H1 (cell line): Measurements from ENCODE around the gene TM4SF20. TPM values are rescaled to one million over a fixed set of nuclear protein-coding genes. Genes with fewer than 3 reads are reported as not detected.

Experiments used
- CTCF ChIA-PET: fragments of 300-600 bp; sonication (Branson Sonifier 250); formaldehyde crosslinking; loops from one replicate; lab custom pipeline; 2021; ENCODE audit not compliant: partially characterized antibody; lab: Charles Lee
- POLR2A ChIA-PET: fragments of 300-600 bp; sonication (Branson Sonifier 250); formaldehyde crosslinking; loops from one replicate; lab custom pipeline; 2021; ENCODE audit warnings: inconsistent platforms; ENCODE audit not compliant: partially characterized antibody; lab: Charles Lee
- DNase-seq, 2 experiments: peaks; one replicate each; pipeline versions ENCODE4 v3.0.0 to v3.0.0-alpha.2; 2010 to 2022; ENCODE audit warnings: low spot score in 2 of 2, low read depth in 1 of 2, mixed read lengths in 1 of 2
- FAIRE-seq: peaks from 2 replicates; lab custom pipeline; 2011; peaks lifted over from hg19 to GRCh38; lab: Jason Lieb, UNC
- H2AFZ ChIP-seq: 2 replicates; pipeline ENCODE4 v1.8.1; 2012; ENCODE audit warnings: low read length, inconsistent platforms
- H2AK5ac ChIP-seq: 2 replicates; pipeline ENCODE4 v1.6.1; 2013; ENCODE audit warnings: low read depth, low read length
- H2BK120ac ChIP-seq: replicated peaks from 2 replicates; pipeline ENCODE3; 2013; ENCODE audit warnings: low read depth, low read length, inconsistent platforms
- H2BK12ac ChIP-seq: 2 replicates; pipeline ENCODE4 v1.6.1; 2013; ENCODE audit warnings: low read depth, low read length
- H2BK15ac ChIP-seq: 2 replicates; pipeline ENCODE4 v1.6.1; 2013; ENCODE audit warnings: low read length
- H2BK20ac ChIP-seq: 2 replicates; pipeline ENCODE4 v1.6.1; 2013; ENCODE audit warnings: low read length
- H2BK5ac ChIP-seq: 2 replicates; pipeline ENCODE4 v1.6.1; 2013; ENCODE audit warnings: low read depth, low read length
- H3K14ac ChIP-seq: 2 replicates; pipeline ENCODE4 v1.6.1; 2013; ENCODE audit warnings: inconsistent platforms; ENCODE audit not compliant: insufficient read length
- H3K18ac ChIP-seq: 2 replicates; pipeline ENCODE4 v1.6.1; 2013; ENCODE audit warnings: low read length; ENCODE audit errors: extremely low read depth
- H3K23ac ChIP-seq: 2 replicates; pipeline ENCODE4 v1.6.1; 2013; ENCODE audit warnings: inconsistent platforms; ENCODE audit not compliant: insufficient read length
- H3K23me2 ChIP-seq: 2 replicates; pipeline ENCODE4 v1.6.1; 2013; ENCODE audit warnings: low read depth, low read length
- H3K27ac ChIP-seq: 2 replicates; pipeline ENCODE4 v1.6.1; 2011; ENCODE audit warnings: low read depth, low read length, inconsistent platforms
- H3K27me3 ChIP-seq, 4 experiments: replicated peaks in 1 of 4; 1 replicate in 1 of 4; 2 replicates in 3 of 4; pipeline versions ENCODE4 v1.6.1 to v1.8.1; 2011 to 2013; ENCODE audit warnings: low read length in 3 of 4, mild to moderate bottlenecking in 3 of 4, inconsistent platforms in 2 of 4, mixed read lengths in 2 of 4, moderate library complexity in 1 of 4; ENCODE audit not compliant: control insufficient read depth in 3 of 4, insufficient read depth in 3 of 4; ENCODE audit errors: extremely low read depth in 1 of 4
- H3K36me3 ChIP-seq, 4 experiments: 2 replicates each; pipeline versions ENCODE4 v1.6.1 to v1.8.1; 2011 to 2013; ENCODE audit warnings: mild to moderate bottlenecking in 4 of 4, low read length in 3 of 4, moderate library complexity in 2 of 4, control low read depth in 1 of 4, inconsistent platforms in 1 of 4; ENCODE audit not compliant: insufficient read depth in 4 of 4, control insufficient read depth in 2 of 4
- H3K4ac ChIP-seq: replicated peaks from 2 replicates; pipeline ENCODE3; 2013; ENCODE audit warnings: low read length, low read depth, mixed read lengths, inconsistent platforms; ENCODE audit not compliant: insufficient read length
- H3K4me1 ChIP-seq, 4 experiments: replicated peaks in 1 of 4; 1 replicate in 1 of 4; 2 replicates in 3 of 4; pipeline versions ENCODE4 v1.6.1 to v1.8.1; 2011 to 2013; ENCODE audit warnings: low read length in 3 of 4, inconsistent platforms in 2 of 4, mixed read lengths in 1 of 4; ENCODE audit not compliant: insufficient read depth in 4 of 4, control insufficient read depth in 3 of 4
- H3K4me2 ChIP-seq, 2 experiments: 2 replicates each; pipeline versions ENCODE4 v1.6.1 to v1.8.1; 2011 to 2013; ENCODE audit warnings: low read depth in 2 of 2, low read length in 2 of 2, control low read depth in 1 of 2, inconsistent platforms in 1 of 2, mild to moderate bottlenecking in 1 of 2; ENCODE audit not compliant: insufficient read depth in 1 of 2
- H3K4me3 ChIP-seq, 4 experiments: fragments of 200-600, 300-600 bp in 1 of 4; sonication (generic), shearing (Covaris generic), sonication (Bioruptor Twin) in 1 of 4; 2 replicates each; pipeline versions ENCODE4 v1.5.1 to v1.8.1; 2011 to 2016; ENCODE audit warnings: low read length in 4 of 4, low read depth in 3 of 4, control low read depth in 2 of 4, inconsistent platforms in 2 of 4, mild to moderate bottlenecking in 2 of 4, mixed read lengths in 1 of 4, moderate library complexity in 1 of 4; ENCODE audit not compliant: insufficient read depth in 2 of 4; ENCODE audit errors: extremely low read depth in 1 of 4
- H3K56ac ChIP-seq: replicated peaks from 2 replicates; pipeline ENCODE3; 2013; ENCODE audit warnings: low read depth, mild to moderate bottlenecking, mixed read lengths, low read length, inconsistent platforms; ENCODE audit not compliant: insufficient read length
- H3K79me1 ChIP-seq: 2 replicates; pipeline ENCODE4 v1.6.1; 2013; ENCODE audit warnings: low read depth, low read length, control low read depth
- H3K79me2 ChIP-seq, 2 experiments: 2 replicates each; pipeline versions ENCODE4 v1.6.1 to v1.8.1; 2012 to 2013; ENCODE audit warnings: low read length in 2 of 2, mild to moderate bottlenecking in 2 of 2, inconsistent platforms in 1 of 2; ENCODE audit not compliant: insufficient read depth in 2 of 2, control insufficient read depth in 1 of 2
- H3K9ac ChIP-seq, 4 experiments: replicated peaks in 1 of 4; 1 replicate in 1 of 4; 2 replicates in 3 of 4; pipeline versions ENCODE4 v1.6.1 to v1.8.1; 2011 to 2013; ENCODE audit warnings: low read depth in 3 of 4, low read length in 3 of 4, control low read depth in 2 of 4, mild to moderate bottlenecking in 2 of 4, moderate library complexity in 2 of 4, inconsistent platforms in 1 of 4; ENCODE audit errors: extremely low read depth in 1 of 4
- H3K9me3 ChIP-seq, 2 experiments: 2 replicates each; pipeline versions ENCODE4 v1.6.1 to v1.8.1; 2012 to 2013; ENCODE audit warnings: mild to moderate bottlenecking in 2 of 2, moderate library complexity in 2 of 2, control low read depth in 1 of 2, inconsistent platforms in 1 of 2, low read depth in 1 of 2, low read length in 1 of 2, mixed read lengths in 1 of 2; ENCODE audit not compliant: insufficient read depth in 2 of 2
- H4K20me1 ChIP-seq, 2 experiments: replicated peaks in 1 of 2; 2 replicates each; pipeline versions ENCODE3 to v1.8.1; 2011 to 2013; ENCODE audit warnings: inconsistent platforms in 2 of 2, low read length in 2 of 2, mild to moderate bottlenecking in 1 of 2; ENCODE audit not compliant: insufficient read depth in 2 of 2, control insufficient read depth in 1 of 2
- H4K5ac ChIP-seq: 2 replicates; pipeline ENCODE4 v1.6.1; 2013; ENCODE audit warnings: low read length, low read depth, mixed read lengths, inconsistent platforms; ENCODE audit not compliant: insufficient read length
- H4K8ac ChIP-seq: 2 replicates; pipeline ENCODE4 v1.8.0; 2013; ENCODE audit warnings: mild to moderate bottlenecking, moderate library complexity, low read length, inconsistent platforms; ENCODE audit not compliant: insufficient read depth; ENCODE audit errors: extremely low read depth
- H4K91ac ChIP-seq: replicated peaks from 2 replicates; pipeline ENCODE3; 2013; ENCODE audit warnings: low read length, mixed read lengths, inconsistent platforms; ENCODE audit not compliant: insufficient read length
- PHF8 ChIP-seq: fragments of 200-600 bp; sonication (generic); conservative IDR thresholded peaks from 2 replicates; pipeline ENCODE4 v1.7.1; 2012; ENCODE audit warnings: low read depth, mild to moderate bottlenecking, inconsistent platforms, low read length, moderate library complexity
- RFX5 ChIP-seq: IDR thresholded peaks from 2 replicates; pipeline ENCODE4 v1.6.1; 2011; ENCODE audit warnings: low read depth, low read length, improper control_type of control experiment, borderline replicate concordance
- SP2 ChIP-seq: IDR thresholded peaks from 2 replicates; pipeline ENCODE4 v1.6.1; 2012; ENCODE audit warnings: mild to moderate bottlenecking, low read length, inconsistent platforms
- TCF12 ChIP-seq: IDR thresholded peaks from 2 replicates; pipeline ENCODE4 v1.6.1; 2011; ENCODE audit warnings: low read depth, mild to moderate bottlenecking, low read length
- WGBS, 2 experiments: shearing (Covaris generic) in 1 of 2; methylation state at CpG; one replicate each; pipeline versions ENCODE4 v1.1.6 to v1.1.7; 2013 to 2015; ENCODE audit warnings: low lambda C conversion rate in 2 of 2, mixed read lengths in 2 of 2, inconsistent platforms in 1 of 2, low coverage in 1 of 2, missing lambda C conversion rate in 1 of 2; ENCODE audit not compliant: insufficient replicate concordance in 2 of 2, insufficient coverage in 1 of 2, insufficient read length in 1 of 2; ENCODE audit errors: extremely low coverage in 1 of 2, missing lambda C conversion rate in 1 of 2; 5-methylcytosine and 5-hydroxymethylcytosine counted together
- polyA plus RNA-seq, 7 experiments: library from polyadenylated mRNA; depleted of rRNA in 3 of 7; stranded (reverse) in 5 of 7; unstranded in 2 of 7; fragments of >200 nt in 5 of 7; fragments of 200-250 nt in 2 of 7; gene quantifications; 1 replicate in 5 of 7; 2 replicates in 1 of 7; 4 replicates in 1 of 7; pipeline versions ENCODE4 v1.2.1 to v1.2.3, GENCODE V29; 2011 to 2013; ENCODE audit warnings: missing spikeins in 2 of 7, mixed read lengths in 2 of 7
- total RNA-seq: library from RNA; stranded (reverse); fragmentation: NEBNext Ultra II Directional; extraction: Animal tissue kit (Norgen Biotek cat#: 25700); gene quantifications from 2 replicates; pipeline ENCODE4 v1.2.1, GENCODE V29; 2021

Gene TM4SF20
- total and polyA plus RNA-seq, 2 of the 8 experiments (the other 6 are each of a cell fraction or from before 2014, with no cell fraction given) = not detected

- Histone ChIP-seq H4K8ac (no peak overlapping the region), H3K27me3 (no peaks in the 10 kb centered on the region), H3K27ac (no peak overlapping the region), H3K4me3 (no peak overlapping the region), H3K23ac (no peak overlapping the region), H2AFZ (no peak overlapping the region), H3K18ac (no peak overlapping the region), H2BK12ac (no peak overlapping the region), H3K79me1 (no peaks in the 10 kb centered on the region), H2AK5ac (no peak overlapping the region), H3K4ac (no peak overlapping the region), H2BK15ac (no peak overlapping the region), H3K56ac (no peak overlapping the region), H3K9ac (no peak overlapping the region), H3K79me2 (no peaks in the 10 kb centered on the region), H4K91ac (no peak overlapping the region), H3K4me1 (no peaks in the 10 kb centered on the region), H3K36me3 (peaks cover 5 to 26% (median 14%) of the 10 kb centered on the region in 4 experiments), H3K23me2 (no peaks in the 10 kb centered on the region), H2BK20ac (no peak overlapping the region), H4K5ac (no peak overlapping the region), H2BK5ac (no peak overlapping the region), H2BK120ac (no peak overlapping the region), H4K20me1 (peaks cover 0 to 2% of the 10 kb centered on the region in 2 experiments), H3K4me2 (no peak overlapping the region), H3K9me3 (no peaks in the 10 kb centered on the region), H3K14ac (no peak overlapping the region)
- TF ChIP-seq RFX5 (no peak), PHF8 (no peak), SP2 (no peak), TCF12 (no peak)
- WGBS, 2 experiments = 72% methylated on average over 5 of the region's 5 CpGs; no CpG with 5 or more reads in 1 of the 2 experiments
- FAIRE-seq (no peak), DNase-seq (no peak)
- ChIA-PET CTCF (no interaction called here), POLR2A (no interaction called here)
These were observed 18.8 kb downstream of the TM4SF20 start for GRCh38 chr2:227360351-227360750.
